Spleen (tissue), 11 donors: ENCODE results near the gene TMEM91. TPM values are rescaled to one million over a fixed set of nuclear protein-coding genes. Genes with fewer than 3 reads are reported as not detected.
"Not testable (repeated sequence)": the region's sequence is repeated elsewhere in the genome, so short reads cannot be mapped to it uniquely, and the experiment has no call there.

ENCODE experiments used
- DNase-seq: peaks from one replicate; pipeline ENCODE4 v3.0.0-alpha.2; 2020
- H3K27ac ChIP-seq, 8 donors: fragments of 200-600 bp; sonication (generic) in 7 of 8; 1 replicate in 4 of 8; 2 replicates in 4 of 8; pipeline versions ENCODE4 v1.5.0 to v1.8.0; 2016 to 2021; ENCODE audit warnings: inconsistent platforms in 4 of 8, mild to moderate bottlenecking in 4 of 8, moderate library complexity in 1 of 8
- H3K27me3 ChIP-seq, 7 donors: fragments of 200-600 bp; sonication (generic) in 6 of 7; replicated peaks in 1 of 7; 1 replicate in 4 of 7; 2 replicates in 3 of 7; pipeline versions ENCODE4 v1.5.0 to v1.8.0; 2016 to 2021; ENCODE audit warnings: inconsistent platforms in 3 of 7, mild to moderate bottlenecking in 1 of 7
- H3K36me3 ChIP-seq, 6 donors: fragments of 200-600 bp; sonication (generic) in 5 of 6; 1 replicate in 4 of 6; 2 replicates in 2 of 6; pipeline versions ENCODE4 v1.5.0 to v1.8.0; 2016 to 2021; ENCODE audit warnings: inconsistent platforms in 2 of 6
- H3K4me1 ChIP-seq, 6 donors: fragments of 200-600 bp; sonication (generic) in 5 of 6; 1 replicate in 3 of 6; 2 replicates in 3 of 6; pipeline versions ENCODE4 v1.5.0 to v1.8.0; 2016 to 2021; ENCODE audit warnings: inconsistent platforms in 3 of 6
- H3K4me3 ChIP-seq, 8 donors: fragments of 200-600 bp; sonication (generic) in 7 of 8; 1 replicate in 4 of 8; 2 replicates in 4 of 8; pipeline versions ENCODE4 v1.5.0 to v1.8.0; 2016 to 2021; ENCODE audit warnings: inconsistent platforms in 4 of 8, mild to moderate bottlenecking in 4 of 8, moderate library complexity in 2 of 8
- H3K9me3 ChIP-seq, 8 donors: fragments of 200-600 bp; sonication (generic) in 7 of 8; 1 replicate in 4 of 8; 2 replicates in 4 of 8; pipeline versions ENCODE4 v1.5.0 to v1.8.0; 2016 to 2021; ENCODE audit warnings: inconsistent platforms in 4 of 8
- CTCF ChIP-seq, 11 experiments: fragments of 200-600 bp in 7 of 11; fragments of 450-650 bp in 4 of 11; sonication (generic) in 4 of 11; IDR thresholded peaks in 8 of 11; conservative IDR thresholded peaks in 3 of 11; 1 replicate in 7 of 11; 2 replicates in 4 of 11; pipeline versions ENCODE4 v1.4.0 to v1.8.0; 2016 to 2021; ENCODE audit warnings: antibody characterized with exemption in 11 of 11, inconsistent platforms in 4 of 11, mild to moderate bottlenecking in 1 of 11
- POLR2A ChIP-seq, 3 donors: fragments of 450-650 bp; IDR thresholded peaks; one replicate each; pipeline ENCODE4 v1.5.1; 2017; ENCODE audit warnings: antibody characterized with exemption in 3 of 3, mild to moderate bottlenecking in 1 of 3
- POLR2AphosphoS5 ChIP-seq, 3 donors: sonication (generic); formaldehyde crosslinking; IDR thresholded peaks; one replicate each; pipeline ENCODE4 v1.5.1; 2017; ENCODE audit warnings: antibody characterized with exemption in 3 of 3
- WGBS, 5 donors: extraction: QIAGEN DNeasy Blood & Tissue Kit in 3 of 5; methylation state at CpG; one replicate each; pipeline versions ENCODE4 v1.1.5 to v1.1.7; 2013 to 2018; 5-methylcytosine and 5-hydroxymethylcytosine counted together
- intact Hi-C: fragments of 100-400 bp; cut with DNase I; formaldehyde crosslinking; loops from one replicate; pipeline ENCODE4 v1.15.0; 2023; ENCODE audit warnings: low total_unique reads
- polyA plus RNA-seq, 3 donors: library from polyadenylated mRNA; stranded (reverse); fragments of 200-250 nt; gene quantifications; one replicate each; pipeline ENCODE4 v1.2.1, GENCODE V29; 2013
- total RNA-seq, 7 donors: library from RNA; depleted of rRNA in 3 of 7; stranded (reverse); fragments of >200 nt in 3 of 7; fragmentation: NEBNext Ultra II Directional in 4 of 7; extraction: Animal tissue kit (Norgen Biotek cat#: 25700) in 4 of 7; gene quantifications; one replicate each; pipeline versions ENCODE4 v1.1.0 to v1.2.1, GENCODE V29; 2016 to 2021
- donor health status: healthy with polysubstance abuse.
- donor health status: DM: no; HTN: no; CAD: no; lungs with moderate emphysema.
- donor health status: DM: no; HTN: no; CAD: no.
- donor health status: Bipolar disorder and iron deficiency.
- donor health status: healthy.
- donor health status: DM: no; HTN: no; CAD: no.
- donor health status: DM: yes; HTN: yes; CAD: no.

Gene TMEM91
- total and polyA plus RNA-seq, 10 donors = 13.4 to 62.0 (median 26.0) TPM

- WGBS, 5 donors = 31 to 41% (median 38%) methylated on average over 8 to 9 of the region's 9 CpGs
- peak in 3 of 11 experiments; percentile 4 to 31 (median 25) for TF ChIP-seq CTCF (IDR thresholded peaks at IDR 0.05 in 8 of 11, conservative IDR thresholded peaks at IDR 0.05 in 3 of 11)
- TF ChIP-seq POLR2A (IDR thresholded peaks at IDR 0.05) = no peak
- peak in 1 of 3 donors; percentile 40 for TF ChIP-seq POLR2AphosphoS5 (IDR thresholded peaks at IDR 0.05)
- intact Hi-C loops = loop anchor here (5.0 kb wide), 1 partner anchor 39 kb away; no protein-coding TSS in a partner anchor
- Histone ChIP-seq H3K4me3 (no peak overlapping the region), H3K27me3 (no peaks in the 10 kb centered on the region), H3K27ac (peak overlapping the region in 4 of 8 donors; percentile 3 to 74 (median 51)), H3K9me3 (no peaks in the 10 kb centered on the region), H3K36me3 (peaks cover 0 to 21% (median 3%) of the 10 kb centered on the region in 6 donors), H3K4me1 (peaks cover 0 to 69% (median 36%) of the 10 kb centered on the region in 6 donors)
- no peak for DNase-seq
These were observed 1.8 kb downstream of the TMEM91 start for GRCh38 chr19:41377977-41378709.

- H3K9me3 ChIP-seq, H3K27ac ChIP-seq, H3K27me3 ChIP-seq, intact Hi-C loops, H3K4me3 ChIP-seq, DNase-seq: not testable (repeated sequence)
- Histone ChIP-seq H3K4me1 (peaks cover 0 to 43% (median 24%) of the 10 kb centered on the region in 6 donors), H3K36me3 (peaks cover 0 to 54% (median 3%) of the 10 kb centered on the region in 6 donors)
- 94 to 98% (median 95%) methylated on average over 8 of the region's 8 CpGs for WGBS, 5 donors
These were observed 5.2 kb downstream of the TMEM91 start for GRCh38 chr19:41381536-41381935.

- intact Hi-C loops = no loop called here
- TF ChIP-seq POLR2AphosphoS5 (IDR thresholded peaks at IDR 0.05) (no peak), CTCF (IDR thresholded peaks at IDR 0.05 in 8 of 11, conservative IDR thresholded peaks at IDR 0.05 in 3 of 11) (no peak), POLR2A (IDR thresholded peaks at IDR 0.05) (no peak)
These were observed 8.0 kb downstream of the TMEM91 start for GRCh38 chr19:41384351-41384750.

GRCh38 chr19:41386442-41386841 lies 10.1 kb downstream of the TMEM91 start:
- TF ChIP-seq POLR2A (IDR thresholded peaks at IDR 0.05) (no peak), POLR2AphosphoS5 (IDR thresholded peaks at IDR 0.05) (peak in 2 of 3 donors; percentile 56 to 77), CTCF (IDR thresholded peaks at IDR 0.05 in 8 of 11, conservative IDR thresholded peaks at IDR 0.05 in 3 of 11) (no peak)
- H3K36me3 ChIP-seq = peaks cover 0 to 100% (median 43%) of the 10 kb centered on the region in 6 donors
- DNase-seq = no peak

More at GRCh38 chr19:41384351-41384750, 8.0 kb downstream of the TMEM91 start:
- Histone ChIP-seq H3K27ac (no peak overlapping the region), H3K36me3 (peaks cover 0 to 82% (median 24%) of the 10 kb centered on the region in 6 donors), H3K4me3 (no peak overlapping the region), H3K9me3 (no peaks in the 10 kb centered on the region), H3K27me3 (no peaks in the 10 kb centered on the region), H3K4me1 (peaks cover 0 to 27% (median 8%) of the 10 kb centered on the region in 6 donors)
- DNase-seq = no peak
- 84 to 91% (median 87%) methylated on average over 5 of the region's 5 CpGs for WGBS, 5 donors

More at GRCh38 chr19:41386442-41386841, 10.1 kb downstream of the TMEM91 start:
- Histone ChIP-seq H3K4me1 (peaks cover 0 to 15% (median 3%) of the 10 kb centered on the region in 6 donors), H3K9me3 (no peaks in the 10 kb centered on the region), H3K4me3 (no peak overlapping the region), H3K27me3 (no peaks in the 10 kb centered on the region), H3K27ac (peak overlapping the region in 2 of 8 donors; percentile 9 to 24)
- intact Hi-C loops = no loop called here
- 70 to 88% (median 84%) methylated on average over 5 to 13 of the region's 13 CpGs for WGBS, 5 donors
